ENCODE data around the gene SCN4B.

SCN4B gene

DNA sequence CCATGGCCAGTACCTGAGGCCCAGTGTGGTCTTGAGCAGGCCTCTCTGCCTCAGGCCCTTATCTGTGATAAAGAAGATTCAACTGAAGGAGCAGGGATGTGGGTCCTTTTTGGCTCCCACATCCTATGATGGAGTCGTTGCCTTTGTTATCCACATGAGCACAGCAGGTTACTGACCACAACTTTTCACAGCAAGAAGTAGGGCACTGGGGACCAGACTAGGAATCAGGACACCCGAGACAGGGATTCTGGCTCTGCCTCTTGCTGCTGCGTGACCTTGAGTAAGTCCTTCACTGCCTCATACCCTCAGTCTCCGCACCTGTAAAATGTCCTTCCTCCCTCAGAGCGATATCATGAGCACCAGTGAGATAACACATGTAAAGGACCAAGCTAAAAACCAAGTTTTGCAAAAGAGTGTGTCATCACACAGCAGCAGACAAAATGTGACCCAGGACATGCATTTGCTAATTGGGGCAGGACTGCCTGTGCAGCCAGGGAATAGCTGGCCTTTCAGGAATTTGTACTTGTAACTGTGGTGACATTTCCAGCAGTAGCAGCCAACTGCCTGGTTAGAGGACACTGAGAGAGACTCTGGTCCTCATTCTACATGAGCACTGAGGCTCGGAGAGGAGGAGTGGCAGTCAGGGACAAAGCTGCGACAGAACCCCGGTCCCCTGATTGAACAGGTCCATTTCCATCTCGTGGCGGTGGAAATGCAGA lies 52.6 kb downstream of the SCN4B start:
- H3K36me3 Mint-ChIP-seq (ENCODE audit: low read depth) = no peaks in the 10 kb centered on the region
- peaks cover 17% of the 10 kb centered on the region for H3K27me3 Mint-ChIP-seq (ENCODE audit: low read depth)
- H3K4me3 Mint-ChIP-seq = no peak overlapping the region
- H3K4me1 Mint-ChIP-seq (ENCODE audit: low read depth) = no peaks in the 10 kb centered on the region
- no peak for DNase-seq (ENCODE audit: low spot score)
- H3K27ac Mint-ChIP-seq = no peak overlapping the region
- no peaks in the 10 kb centered on the region for H3K9me3 Mint-ChIP-seq

DNA sequence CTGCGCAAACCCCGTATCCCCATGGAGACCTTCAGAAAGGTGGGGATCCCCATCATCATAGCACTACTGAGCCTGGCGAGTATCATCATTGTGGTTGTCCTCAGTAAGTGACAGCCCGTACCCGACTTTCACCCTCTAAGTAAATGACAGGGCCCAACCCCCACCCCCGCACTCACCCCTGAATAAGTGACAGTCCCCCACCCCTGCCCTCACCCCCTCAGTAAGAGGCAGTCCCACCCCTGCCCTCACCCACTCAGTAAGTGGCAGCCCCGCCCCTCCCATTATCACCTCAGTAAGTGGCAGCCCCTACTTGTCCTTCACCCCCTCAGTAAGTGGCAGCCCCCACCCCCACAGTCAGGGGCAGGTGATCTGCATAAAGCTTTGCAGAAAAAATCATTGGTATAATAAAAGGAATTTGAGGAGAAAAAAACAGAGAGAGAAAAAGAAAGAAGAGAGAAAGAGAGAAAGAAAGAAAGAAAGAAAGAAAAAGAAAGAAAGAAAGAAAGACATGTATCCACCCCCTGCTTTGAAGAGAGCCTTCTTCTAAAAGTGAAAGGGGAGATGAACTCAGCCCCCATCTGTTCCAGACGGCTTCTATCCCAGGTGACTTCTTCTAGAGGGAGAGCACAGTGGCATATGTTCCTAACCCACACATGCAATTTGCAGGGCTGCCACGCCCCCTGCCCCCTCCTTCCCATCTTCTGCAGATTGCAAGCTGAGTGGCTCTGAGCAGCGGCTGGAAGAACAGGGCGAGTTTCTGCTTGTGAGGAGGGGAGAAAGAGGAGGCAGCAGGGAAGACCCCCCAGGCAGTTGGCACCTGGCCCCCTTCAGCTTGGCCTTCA lies 53.4 kb downstream of the SCN4B start:
- Mint-ChIP-seq H3K27ac (no peak overlapping the region), H3K9me3 (no peaks in the 10 kb centered on the region), H3K4me3 (no peak overlapping the region), H3K36me3 (ENCODE audit: low read depth) (no peaks in the 10 kb centered on the region), H3K4me1 (ENCODE audit: low read depth) (no peaks in the 10 kb centered on the region), H3K27me3 (ENCODE audit: low read depth) (peaks cover 15% of the 10 kb centered on the region)
- DNase-seq (ENCODE audit: low spot score) = no peak

DNA sequence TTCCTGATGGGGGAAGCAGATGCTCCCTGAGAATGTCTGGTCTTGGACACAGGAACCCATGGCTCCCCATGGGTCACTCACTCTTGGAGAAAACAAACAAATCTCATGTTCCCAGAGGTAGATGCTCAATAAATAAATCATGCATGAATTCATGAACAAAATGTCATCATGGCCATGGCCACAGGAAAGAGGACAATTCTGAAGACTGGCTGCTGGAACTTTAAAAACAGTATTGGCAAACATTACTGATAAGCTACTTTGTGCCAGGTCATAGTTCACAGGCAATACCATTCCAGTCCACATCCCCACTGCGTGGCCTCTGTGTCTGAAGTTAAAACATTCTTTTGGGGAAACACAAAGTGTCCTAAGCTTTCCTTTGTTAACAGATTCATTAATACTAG lies 56.7 kb downstream of the SCN4B start:
- Mint-ChIP-seq H3K9me3 (no peaks in the 10 kb centered on the region), H3K4me3 (no peak overlapping the region), H3K27me3 (ENCODE audit: low read depth) (peaks cover 15% of the 10 kb centered on the region)

DNA sequence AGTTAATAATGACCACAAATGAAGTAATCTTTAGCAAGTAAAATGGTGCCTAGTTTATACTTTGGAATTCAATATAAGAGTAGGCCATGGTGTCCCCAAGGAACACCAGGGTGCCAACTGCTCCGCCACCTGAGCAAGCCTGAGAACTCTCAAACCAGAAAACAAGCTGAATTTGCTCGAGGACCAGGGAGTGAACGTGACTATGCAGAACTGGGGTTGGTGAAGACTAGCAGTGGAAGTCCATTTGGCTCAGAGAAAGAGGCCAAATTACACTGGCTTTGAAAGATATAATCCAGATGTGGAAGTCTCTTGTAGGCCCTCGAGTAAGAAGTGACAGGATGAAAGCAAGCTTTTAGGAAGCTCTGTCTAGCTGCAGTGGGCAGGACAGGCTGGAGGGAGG lies 57.1 kb downstream of the SCN4B start:
- no peak overlapping the region for H3K4me3 Mint-ChIP-seq
- H3K36me3 Mint-ChIP-seq (ENCODE audit: low read depth) = no peaks in the 10 kb centered on the region
- H3K4me1 Mint-ChIP-seq (ENCODE audit: low read depth) = no peaks in the 10 kb centered on the region
- DNase-seq (ENCODE audit: low spot score) = no peak
- no peaks in the 10 kb centered on the region for H3K9me3 Mint-ChIP-seq
- peaks cover 15% of the 10 kb centered on the region for H3K27me3 Mint-ChIP-seq (ENCODE audit: low read depth)
- H3K27ac Mint-ChIP-seq = no peak overlapping the region

More for the DNA sequence above, 56.7 kb downstream of the SCN4B start:
- no peaks in the 10 kb centered on the region for H3K36me3 Mint-ChIP-seq (ENCODE audit: low read depth)
- no peak for DNase-seq (ENCODE audit: low spot score)
- no peak overlapping the region for H3K27ac Mint-ChIP-seq
- no peaks in the 10 kb centered on the region for H3K4me1 Mint-ChIP-seq (ENCODE audit: low read depth)

DNA sequence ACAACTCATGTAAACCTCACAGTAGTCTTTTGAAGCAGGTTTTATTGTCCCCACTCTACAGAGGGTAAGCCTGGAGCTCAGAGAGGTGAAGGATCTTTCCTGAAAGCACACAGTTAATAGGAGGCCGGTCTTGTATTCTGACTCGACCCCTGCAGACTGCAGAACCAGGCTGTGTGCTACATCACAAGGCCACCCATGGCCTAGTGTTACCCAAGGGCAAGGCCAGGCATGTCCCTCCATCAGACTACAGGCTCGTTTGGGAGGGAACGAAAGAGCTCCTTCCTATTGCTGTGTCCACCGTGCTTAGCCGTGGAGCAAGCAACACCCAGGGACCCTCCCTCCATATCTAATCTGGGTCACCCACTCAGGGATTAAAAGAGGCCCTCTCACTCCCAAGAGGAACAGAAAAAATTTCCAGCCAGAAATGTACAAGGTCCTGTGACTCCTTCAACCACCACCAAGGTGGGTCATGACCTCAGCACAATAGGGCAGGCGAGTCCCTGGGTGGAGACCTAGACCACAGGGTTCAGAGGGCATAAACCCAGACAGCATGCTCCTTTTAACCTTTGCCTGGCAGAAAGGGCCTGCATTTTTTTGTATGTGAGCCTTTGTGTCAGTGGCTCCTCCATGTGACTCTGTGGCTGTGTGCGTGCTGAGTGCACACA lies 59.6 kb downstream of the SCN4B start:
- Mint-ChIP-seq H3K27ac (no peak overlapping the region), H3K4me3 (no peak overlapping the region), H3K9me3 (peaks cover 9% of the 10 kb centered on the region), H3K27me3 (ENCODE audit: low read depth) (peaks cover 17% of the 10 kb centered on the region), H3K36me3 (ENCODE audit: low read depth) (no peaks in the 10 kb centered on the region), H3K4me1 (ENCODE audit: low read depth) (no peaks in the 10 kb centered on the region)
- DNase-seq (ENCODE audit: low spot score) = no peak

DNA sequence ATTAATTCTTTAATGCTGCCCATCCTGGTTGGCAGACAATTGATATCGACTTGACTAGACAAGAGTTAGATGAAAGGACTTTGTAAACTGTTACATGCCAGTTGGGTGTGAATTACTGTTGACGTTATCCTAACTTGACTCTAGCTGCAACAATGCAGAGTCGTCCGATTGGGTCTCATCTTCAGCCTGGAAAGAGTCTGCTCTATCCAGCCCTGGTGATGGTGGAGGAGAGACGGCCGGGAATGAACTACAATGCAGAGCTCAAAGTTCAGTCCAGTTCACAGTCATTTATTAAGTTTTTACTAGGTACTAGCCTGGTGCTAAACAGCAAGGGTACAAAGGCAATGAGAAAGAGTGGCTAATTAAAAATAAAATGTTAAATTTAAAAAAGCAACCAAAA lies 60.9 kb downstream of the SCN4B start:
- H3K27me3 Mint-ChIP-seq (ENCODE audit: low read depth) = peaks cover 9% of the 10 kb centered on the region
- H3K4me3 Mint-ChIP-seq = no peak overlapping the region
- no peaks in the 10 kb centered on the region for H3K36me3 Mint-ChIP-seq (ENCODE audit: low read depth)
- DNase-seq (ENCODE audit: low spot score) = no peak
- H3K27ac Mint-ChIP-seq = no peak overlapping the region
- no peaks in the 10 kb centered on the region for H3K4me1 Mint-ChIP-seq (ENCODE audit: low read depth)
- peaks cover 22% of the 10 kb centered on the region for H3K9me3 Mint-ChIP-seq

DNA sequence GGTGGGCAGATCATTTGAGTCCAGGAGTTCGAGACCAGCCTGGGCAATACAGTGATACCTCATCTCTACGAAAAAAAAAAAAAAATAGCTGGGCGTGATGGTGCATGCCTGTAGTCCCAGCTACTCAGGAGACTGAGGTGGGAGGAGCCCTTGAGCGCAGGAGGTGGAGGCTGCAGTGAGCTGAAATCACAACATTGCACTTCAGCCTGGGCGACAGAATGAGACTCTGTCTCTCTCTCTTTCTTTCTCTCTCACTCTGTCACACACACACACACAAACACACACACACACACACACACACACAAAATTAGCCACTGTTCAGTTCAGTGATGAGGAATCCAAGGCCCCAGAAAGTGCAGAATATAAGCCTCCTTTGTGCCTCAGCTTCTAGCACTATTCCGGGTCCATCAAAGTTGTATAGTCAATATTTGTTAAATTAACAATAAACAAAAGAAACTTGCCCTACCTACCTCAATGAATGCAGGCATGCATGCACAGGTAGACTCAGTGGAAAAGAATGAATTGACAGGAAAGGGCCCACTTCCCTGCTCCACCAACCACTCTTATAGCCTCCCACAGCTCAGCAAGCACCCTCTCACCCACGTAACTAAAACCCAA lies 62.0 kb downstream of the SCN4B start:
- DNase-seq (ENCODE audit: low spot score) = no peak
- H3K9me3 Mint-ChIP-seq = peaks cover 27% of the 10 kb centered on the region
- H3K27ac Mint-ChIP-seq = no peak overlapping the region
- no peaks in the 10 kb centered on the region for H3K36me3 Mint-ChIP-seq (ENCODE audit: low read depth)
- H3K4me1 Mint-ChIP-seq (ENCODE audit: low read depth) = no peaks in the 10 kb centered on the region
- no peak overlapping the region for H3K4me3 Mint-ChIP-seq
- H3K27me3 Mint-ChIP-seq (ENCODE audit: low read depth) = peaks cover 6% of the 10 kb centered on the region

DNA sequence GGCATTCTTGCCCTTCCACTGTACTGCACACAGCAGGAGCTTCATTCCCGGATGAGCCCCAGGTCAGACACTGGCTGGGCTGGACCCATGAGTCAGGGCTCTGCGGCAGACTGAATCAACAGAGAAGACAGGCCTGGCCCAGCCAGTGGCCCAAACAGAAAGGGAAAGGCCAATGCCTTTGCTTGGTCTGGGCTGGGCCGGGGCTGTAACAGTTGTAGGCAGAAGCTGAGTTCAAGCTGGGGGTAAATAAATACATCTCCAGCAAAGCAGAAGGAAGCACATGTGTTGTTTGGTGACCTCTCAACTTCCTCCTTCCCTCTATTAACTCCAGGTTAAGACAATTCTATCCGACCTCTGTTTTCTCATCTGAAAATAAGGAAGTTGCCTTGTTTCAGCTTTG lies 64.1 kb downstream of the SCN4B start:
- Mint-ChIP-seq H3K27me3 (ENCODE audit: low read depth) (peaks cover 3% of the 10 kb centered on the region), H3K4me1 (ENCODE audit: low read depth) (no peaks in the 10 kb centered on the region), H3K27ac (no peak overlapping the region)

DNA sequence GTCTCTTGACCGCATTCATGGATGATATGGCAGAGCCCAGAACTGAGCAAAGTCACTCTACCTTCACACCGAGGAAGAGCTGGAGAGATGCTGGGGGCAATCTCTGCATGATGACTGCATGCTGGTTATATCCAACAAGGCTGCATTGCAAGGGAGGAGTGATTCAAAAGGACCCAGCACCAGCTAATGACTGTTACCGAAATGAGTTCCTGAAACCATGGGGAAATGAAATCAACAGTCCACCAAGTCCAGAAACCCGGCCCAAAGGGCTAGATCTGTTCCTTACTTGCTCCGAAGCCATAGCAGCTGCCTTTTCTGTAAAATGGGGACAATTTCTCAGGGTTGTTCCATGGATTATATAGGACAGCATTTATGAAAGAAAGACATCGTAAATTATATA lies 64.7 kb downstream of the SCN4B start:
- H3K27ac Mint-ChIP-seq = no peak overlapping the region
- peaks cover 3% of the 10 kb centered on the region for H3K27me3 Mint-ChIP-seq (ENCODE audit: low read depth)
- no peak overlapping the region for H3K4me3 Mint-ChIP-seq

More for the DNA sequence above, 64.1 kb downstream of the SCN4B start:
- DNase-seq (ENCODE audit: low spot score) = no peak
- no peak overlapping the region for H3K4me3 Mint-ChIP-seq
- H3K9me3 Mint-ChIP-seq = peaks cover 27% of the 10 kb centered on the region
- no peaks in the 10 kb centered on the region for H3K36me3 Mint-ChIP-seq (ENCODE audit: low read depth)

DNA sequence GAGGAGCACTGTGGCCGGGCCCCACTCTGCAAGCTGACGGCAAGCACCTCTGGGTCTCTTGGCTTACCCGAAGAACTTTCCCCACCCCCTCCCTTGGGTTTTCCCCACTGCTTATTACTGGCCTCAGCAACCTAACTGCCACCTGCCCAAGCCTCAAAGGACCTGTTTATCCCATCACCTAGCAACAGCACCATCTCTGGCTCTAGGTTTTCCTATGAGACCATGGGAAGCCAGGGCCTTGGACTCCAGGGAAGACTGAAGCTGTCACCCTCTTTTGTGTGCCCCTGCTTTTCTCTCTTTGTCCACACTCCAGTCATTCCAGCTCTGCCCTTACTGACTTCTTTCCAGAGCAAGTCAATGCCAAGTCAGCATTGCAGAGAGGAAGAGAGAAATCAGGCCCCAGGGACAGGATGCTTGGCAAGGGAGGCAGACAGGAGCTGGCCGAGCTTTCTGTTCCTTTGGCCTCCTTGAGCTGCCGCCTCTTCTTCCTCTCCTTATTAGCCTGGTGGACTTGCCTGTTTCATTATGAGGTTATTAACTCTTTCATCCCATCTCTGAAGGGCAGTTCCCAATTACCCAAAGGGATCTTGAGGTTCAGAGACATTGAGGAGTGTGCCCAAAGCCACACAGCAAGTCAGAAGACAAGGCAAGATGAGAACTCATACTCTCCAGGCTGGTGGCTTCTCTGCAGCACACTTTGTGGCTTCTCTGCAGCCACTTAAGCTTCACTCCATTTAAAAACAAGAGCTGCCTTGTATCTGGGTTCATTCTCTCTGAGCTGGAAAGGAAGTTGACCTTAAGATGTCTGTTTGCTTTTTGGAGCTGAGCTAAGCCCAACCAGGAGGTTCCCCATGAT lies 65.5 kb downstream of the SCN4B start, which contains the start of gene SMIM35:
SMIM35 (minus strand) TSS at position 51 of the 856 bp plus-strand sequence. CDS start 206 bp downstream, outside the sequence.
- Mint-ChIP-seq H3K4me3 (no peak within 1 kb of the TSS), H3K27ac (no peak within 1 kb of the TSS), H3K9me3 (peaks cover 27% of the 10 kb centered on the region), H3K4me1 (ENCODE audit: low read depth) (no peaks in the 10 kb centered on the region), H3K27me3 (ENCODE audit: low read depth) (peaks cover 3% of the 10 kb centered on the region), H3K36me3 (ENCODE audit: low read depth) (no peaks in the 10 kb centered on the region)
- DNase-seq (ENCODE audit: low spot score) = no peak

More for the DNA sequence above, 64.7 kb downstream of the SCN4B start:
- no peaks in the 10 kb centered on the region for H3K36me3 Mint-ChIP-seq (ENCODE audit: low read depth)
- H3K4me1 Mint-ChIP-seq (ENCODE audit: low read depth) = no peaks in the 10 kb centered on the region
- H3K9me3 Mint-ChIP-seq = peaks cover 27% of the 10 kb centered on the region
- DNase-seq (ENCODE audit: low spot score) = no peak

DNA sequence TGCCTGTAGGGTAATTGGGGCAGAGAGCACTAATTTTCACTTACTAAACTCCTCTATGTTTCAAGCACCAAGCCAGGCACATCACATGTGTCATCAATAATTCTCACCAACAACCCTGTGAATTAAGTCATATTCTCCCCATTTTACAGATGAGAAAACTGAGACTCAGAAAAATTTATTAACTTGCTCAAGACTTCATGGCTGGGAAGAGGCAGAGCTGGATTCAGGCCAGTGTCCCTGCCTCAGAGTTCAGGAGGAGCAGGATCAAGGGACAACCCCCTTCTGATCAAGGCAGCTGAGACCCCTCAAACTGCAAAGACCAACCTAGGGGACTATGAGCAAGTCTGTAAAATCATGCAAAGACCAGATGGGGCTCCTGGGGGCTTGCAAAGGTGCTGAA lies 68.0 kb downstream of the SCN4B start:
- no peak for DNase-seq (ENCODE audit: low spot score)
- Mint-ChIP-seq H3K4me1 (ENCODE audit: low read depth) (no peaks in the 10 kb centered on the region), H3K9me3 (peaks cover 27% of the 10 kb centered on the region), H3K27me3 (ENCODE audit: low read depth) (peaks cover 5% of the 10 kb centered on the region), H3K36me3 (ENCODE audit: low read depth) (no peaks in the 10 kb centered on the region), H3K27ac (no peak overlapping the region), H3K4me3 (no peak overlapping the region)

DNA sequence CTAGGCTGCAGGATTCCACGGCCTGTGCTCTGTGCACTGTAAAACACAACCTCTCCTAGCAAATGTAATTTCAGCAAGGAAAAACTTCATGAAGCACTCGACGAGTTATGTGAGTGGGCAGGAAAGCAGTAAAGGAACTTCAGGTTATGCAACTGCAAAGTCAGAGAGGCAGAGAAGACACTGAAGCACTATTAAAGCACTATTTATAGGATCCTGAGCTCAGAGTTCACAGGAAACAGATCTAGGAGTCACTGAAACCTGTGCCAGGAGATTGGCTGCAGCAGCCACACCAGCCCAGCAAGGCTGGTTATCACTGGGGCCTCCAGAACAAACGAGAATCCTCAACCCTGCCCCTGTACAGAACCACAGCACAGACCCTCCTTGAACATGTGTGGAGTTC lies 68.4 kb downstream of the SCN4B start:
- Mint-ChIP-seq H3K9me3 (peaks cover 23% of the 10 kb centered on the region), H3K36me3 (ENCODE audit: low read depth) (no peaks in the 10 kb centered on the region), H3K27ac (no peak overlapping the region), H3K4me3 (no peak overlapping the region), H3K27me3 (ENCODE audit: low read depth) (peaks cover 3% of the 10 kb centered on the region), H3K4me1 (ENCODE audit: low read depth) (no peaks in the 10 kb centered on the region)
- no peak for DNase-seq (ENCODE audit: low spot score)
